ENCODE data around the gene NAP1L1.
A peak's percentile ranks its signal among the peaks of the same experiment; 100 is the strongest.

Gene NAP1L1

DNA sequence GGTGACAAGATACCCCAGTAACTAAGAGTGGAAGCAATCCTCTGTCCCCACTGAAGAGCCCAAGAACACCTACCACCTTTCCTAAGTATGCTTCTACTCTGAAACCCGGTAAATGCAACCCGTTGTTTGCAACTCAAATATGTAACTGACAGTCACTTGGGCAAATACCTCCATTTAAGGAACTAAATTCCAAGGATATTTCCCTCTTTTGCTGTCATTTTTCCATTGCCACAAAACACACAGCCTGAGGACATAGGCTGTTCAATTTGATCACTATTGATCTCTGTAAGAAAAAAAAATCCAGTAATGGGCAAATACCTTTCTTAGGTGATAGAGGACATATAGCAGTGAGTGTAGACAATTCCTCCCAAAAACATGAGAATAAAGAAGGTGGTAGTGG lies 46.3 kb downstream of the NAP1L1 start:
- TF ChIP-seq CTCF (IDR thresholded peaks at IDR 0.05; ENCODE audit: extremely low read depth, missing control alignments), result no peak
- DNase-seq (ENCODE audit: low spot score), result no peak

- TF ChIP-seq CTCF (IDR thresholded peaks at IDR 0.05; ENCODE audit: extremely low read depth, missing control alignments), result peak; percentile 70
- DNase-seq (ENCODE audit: low spot score), result peak; percentile 51
Observed at GRCh38 chr12:76037130-76038103, 47.1 kb downstream of the NAP1L1 start.

- TF ChIP-seq CTCF (IDR thresholded peaks at IDR 0.05; ENCODE audit: extremely low read depth, missing control alignments), result no peak
Observed at GRCh38 chr12:76035045-76035444, 49.4 kb downstream of the NAP1L1 start.

GRCh38 chr12:76033081-76034011 lies 51.1 kb downstream of the NAP1L1 start:
- no peak for DNase-seq (ENCODE audit: low spot score)
- no peak for TF ChIP-seq CTCF (IDR thresholded peaks at IDR 0.05; ENCODE audit: extremely low read depth, missing control alignments)

More at GRCh38 chr12:76035045-76035444, 49.4 kb downstream of the NAP1L1 start:
- no peak for DNase-seq (ENCODE audit: low spot score)

- TF ChIP-seq CTCF (IDR thresholded peaks at IDR 0.05; ENCODE audit: extremely low read depth, missing control alignments), result no peak
- peak; percentile 71 for DNase-seq (ENCODE audit: low spot score)
Observed at GRCh38 chr12:76032043-76032981, 52.2 kb downstream of the NAP1L1 start.

DNA sequence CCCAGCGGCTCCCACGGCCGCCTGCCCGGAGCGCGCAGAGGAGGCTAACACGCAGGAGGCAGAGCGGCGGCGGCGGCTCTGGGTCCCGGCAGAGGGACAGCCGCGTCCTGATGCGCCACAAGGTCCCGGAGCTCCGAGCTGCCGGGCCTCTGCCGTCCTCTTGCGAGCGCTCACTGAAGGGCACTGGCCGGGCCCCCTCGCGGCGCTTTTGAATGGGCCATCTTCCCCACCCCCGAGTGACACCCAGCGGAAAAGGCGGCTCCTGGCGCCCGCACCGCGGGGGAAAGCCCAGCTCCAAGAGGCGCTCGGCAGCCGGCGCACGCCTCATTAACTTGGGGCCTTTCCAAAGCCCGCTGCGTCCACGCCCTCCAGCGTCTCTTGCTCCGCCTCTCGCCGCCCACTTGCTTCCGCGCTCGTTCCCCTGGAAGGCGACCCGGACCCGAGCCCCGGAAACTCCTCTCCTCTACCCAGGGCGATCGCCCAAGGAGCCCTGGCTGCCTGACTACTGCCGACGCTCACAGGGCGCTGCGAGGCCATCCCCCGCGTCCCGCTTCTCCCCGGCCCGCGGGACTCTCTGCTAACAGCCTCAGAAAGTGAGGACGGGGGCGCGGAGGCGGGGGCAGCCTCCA lies 53.0 kb downstream of the NAP1L1 start, which contains the start of gene PHLDA1:
Gene PHLDA1, minus strand, starts transcription at position 363 of the 629 bp plus-strand sequence.
- peak; percentile 95 for DNase-seq (ENCODE audit: low spot score)
- peak; percentile 33 for TF ChIP-seq CTCF (IDR thresholded peaks at IDR 0.05; ENCODE audit: extremely low read depth, missing control alignments)

All from GM20000 (cell line).